Stimulated activated CD4-positive, alpha-beta T cell treated with anti-CD3 and anti-CD28 coated beads, TNF-alpha, amount 100 ng/mL, for 48 hours (primary cell): ENCODE results near the gene B4GALT5.
A peak's percentile ranks its signal among the peaks of the same experiment; 100 is the strongest.

Experiments used
- DNase-seq, 3 donors: peaks; one replicate each; pipeline ENCODE4 v3.0.0-alpha.2; 2020; ENCODE audit warnings: low read depth in 3 of 3

Gene B4GALT5

DNA sequence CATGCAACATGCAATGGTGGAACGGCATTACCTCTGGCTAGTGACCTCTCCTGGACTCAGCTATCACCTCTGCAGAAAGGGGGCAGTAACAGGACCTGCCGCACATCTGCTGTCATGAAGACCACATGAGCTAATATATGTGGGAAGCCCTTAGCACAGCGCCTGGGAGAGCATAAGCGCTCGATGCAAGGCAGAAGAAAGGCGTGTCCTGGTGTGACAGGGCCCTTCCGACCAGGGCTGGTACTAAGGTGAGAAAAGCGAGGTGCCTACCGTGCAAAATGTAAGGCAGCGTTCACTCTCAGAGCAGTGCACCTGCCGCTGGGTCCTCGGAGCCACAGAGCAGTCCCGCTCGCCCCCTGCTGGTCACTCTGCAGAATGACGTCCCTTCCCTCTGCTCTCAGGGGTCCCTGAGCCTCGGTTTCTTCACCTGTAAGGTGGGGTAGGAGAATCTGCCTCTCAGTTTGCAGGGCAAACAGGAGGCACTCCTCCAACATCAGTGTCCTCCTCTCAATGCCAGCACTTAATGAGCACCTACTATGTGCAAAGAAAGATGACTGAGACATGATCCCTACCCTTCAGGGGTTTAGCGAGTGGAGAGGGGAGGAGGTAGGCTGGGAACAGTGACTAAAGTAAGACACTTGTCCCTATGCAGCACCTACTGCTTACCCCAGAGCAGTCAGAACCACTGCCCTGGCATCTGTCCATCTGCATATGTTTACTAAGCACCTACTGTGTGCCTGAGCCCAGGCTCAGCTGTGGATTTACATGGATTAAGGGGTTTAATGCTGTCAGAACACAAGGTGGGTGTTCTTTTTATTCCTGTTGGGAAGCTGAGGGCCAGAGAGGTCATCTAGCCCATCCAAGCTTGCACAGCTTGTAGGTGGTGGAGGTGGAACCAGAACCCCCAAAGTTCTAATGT, 104.7 kb downstream of the B4GALT5 start:
- peak; percentile 61 to 69 (median 63) for DNase-seq

DNA sequence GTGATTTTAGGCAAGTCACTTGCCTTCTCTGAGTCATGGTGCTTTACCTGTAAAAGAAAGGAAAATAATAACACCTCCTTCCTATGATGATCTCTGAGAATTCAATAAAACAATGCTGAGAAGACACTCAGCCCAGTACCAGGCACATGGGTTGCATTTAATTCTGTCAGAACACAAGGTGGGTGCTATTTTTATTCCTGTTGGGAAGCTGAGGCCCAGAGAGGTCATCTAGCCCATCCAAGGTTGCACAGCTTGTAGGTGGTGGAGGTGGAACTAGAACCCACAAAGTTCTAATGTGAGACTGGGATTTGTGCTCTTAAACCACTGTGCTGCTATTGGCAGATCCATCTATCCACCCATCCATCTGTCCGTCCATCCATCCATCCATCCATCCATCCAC, 106.1 kb downstream of the B4GALT5 start:
- DNase-seq: no peak

DNA sequence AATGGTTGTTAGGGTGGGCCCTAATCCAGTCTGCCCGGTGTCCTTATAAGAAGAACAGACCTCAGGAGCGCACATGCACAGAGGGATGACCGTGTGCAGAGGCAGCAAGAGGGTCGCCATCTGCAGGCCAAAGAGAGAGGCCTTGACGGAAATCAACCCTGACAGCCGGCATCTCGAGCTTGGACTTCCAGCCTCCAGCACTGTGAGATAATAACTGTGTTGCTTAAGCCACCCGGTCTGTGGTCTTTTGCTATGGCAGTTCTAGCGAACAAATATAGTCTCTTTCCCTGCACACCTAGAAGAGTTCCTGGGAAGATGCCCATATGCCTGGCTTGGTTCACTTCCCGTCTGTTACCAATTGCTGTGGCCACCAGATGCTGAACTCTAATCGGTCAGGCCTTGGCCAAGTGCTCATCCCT, 110.5 kb downstream of the B4GALT5 start:
- DNase-seq: no peak

DNA sequence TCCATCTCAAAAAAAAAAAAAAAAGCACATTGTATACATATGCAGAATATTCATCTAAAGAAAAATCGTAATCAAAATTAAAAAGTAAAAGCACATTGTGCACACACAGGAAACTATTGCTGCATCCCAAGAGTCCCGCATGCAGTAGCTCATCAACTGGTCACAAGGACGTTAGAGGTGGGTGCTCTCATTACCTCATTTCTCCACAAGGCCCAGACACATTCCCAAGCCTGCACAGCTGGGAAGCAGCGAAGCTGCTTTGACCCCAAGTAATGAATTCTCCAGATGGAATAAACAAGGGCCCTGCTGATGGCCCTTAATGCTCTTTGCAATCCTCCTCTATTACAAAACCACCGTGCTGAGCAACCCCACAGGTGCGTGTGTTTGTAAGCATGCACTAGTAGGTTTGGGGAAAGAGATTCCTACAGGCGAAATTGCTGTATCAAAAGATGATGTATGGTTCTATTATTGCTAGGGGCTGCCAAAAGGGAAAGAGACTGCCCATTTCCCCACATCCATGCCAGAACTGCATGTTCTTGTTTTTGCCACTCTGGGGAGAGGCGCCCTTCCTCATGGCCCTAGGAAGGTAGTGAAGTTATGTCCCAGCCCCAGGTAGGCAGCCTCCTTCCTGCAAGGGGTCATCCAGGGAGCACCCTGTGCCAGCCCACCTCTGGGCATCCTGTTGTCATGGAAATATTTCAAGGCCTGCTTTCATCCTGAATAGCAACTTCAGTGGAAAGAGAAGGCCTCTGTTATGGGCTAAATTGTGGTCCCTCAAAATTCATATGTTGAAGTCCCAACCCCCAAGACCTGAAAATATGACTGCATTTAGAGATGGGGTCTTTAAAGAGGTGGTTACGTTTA, 111.1 kb downstream of the B4GALT5 start:
- no peak for DNase-seq

DNA sequence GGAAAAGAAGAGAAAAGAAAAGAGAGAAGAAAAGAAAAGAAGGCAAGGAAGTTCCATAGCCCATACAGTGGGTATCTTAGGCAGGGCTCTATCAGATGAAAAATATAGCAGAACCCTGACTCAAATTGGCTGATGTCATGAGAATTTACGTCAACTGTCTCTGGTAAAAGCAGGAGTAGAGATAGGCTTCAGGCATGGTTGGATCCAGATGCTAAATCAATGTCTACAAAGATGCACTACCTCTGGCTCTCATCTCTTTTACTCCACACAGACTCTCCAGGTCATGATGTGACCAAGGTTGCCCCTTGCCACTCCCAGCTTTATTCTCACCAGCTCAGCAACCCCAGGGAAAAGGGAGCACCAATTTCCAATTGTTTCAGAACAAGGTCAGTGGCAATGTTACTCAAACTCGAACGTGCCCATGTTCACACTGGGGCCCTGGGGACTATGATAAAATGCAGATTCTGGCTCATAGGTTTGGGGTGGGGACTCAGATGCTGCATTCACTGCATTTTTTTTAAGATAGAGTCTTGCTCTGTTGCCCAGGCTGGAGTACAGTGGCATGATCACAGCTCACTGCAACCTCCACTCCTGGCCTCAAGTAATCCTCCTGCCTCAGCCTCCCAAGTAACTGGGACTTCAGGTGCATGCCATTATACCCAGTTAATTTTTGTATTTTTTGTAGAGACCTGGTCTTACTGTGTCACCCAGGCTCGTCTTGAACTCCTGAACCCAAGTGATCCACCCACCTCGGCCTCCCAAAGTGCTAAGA, 112.3 kb downstream of the B4GALT5 start:
- no peak for DNase-seq

DNA sequence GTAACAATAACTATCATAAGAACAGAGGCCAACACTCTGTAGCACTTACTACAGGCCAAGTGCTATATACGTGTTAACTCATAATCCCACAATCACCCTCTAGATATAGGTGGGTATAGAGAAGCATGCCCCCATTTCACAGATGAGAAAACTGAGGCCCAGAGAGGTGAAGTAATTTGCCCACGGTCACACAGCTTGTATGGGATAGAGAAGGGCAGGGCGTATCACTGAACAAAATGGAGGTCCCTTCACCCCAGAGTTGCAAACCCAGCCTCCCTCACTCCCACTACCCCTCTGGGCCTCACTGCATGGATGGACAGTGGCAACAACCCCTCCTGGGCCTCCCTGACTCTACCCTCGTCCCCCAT, 113.9 kb downstream of the B4GALT5 start:
- DNase-seq: no peak

DNA sequence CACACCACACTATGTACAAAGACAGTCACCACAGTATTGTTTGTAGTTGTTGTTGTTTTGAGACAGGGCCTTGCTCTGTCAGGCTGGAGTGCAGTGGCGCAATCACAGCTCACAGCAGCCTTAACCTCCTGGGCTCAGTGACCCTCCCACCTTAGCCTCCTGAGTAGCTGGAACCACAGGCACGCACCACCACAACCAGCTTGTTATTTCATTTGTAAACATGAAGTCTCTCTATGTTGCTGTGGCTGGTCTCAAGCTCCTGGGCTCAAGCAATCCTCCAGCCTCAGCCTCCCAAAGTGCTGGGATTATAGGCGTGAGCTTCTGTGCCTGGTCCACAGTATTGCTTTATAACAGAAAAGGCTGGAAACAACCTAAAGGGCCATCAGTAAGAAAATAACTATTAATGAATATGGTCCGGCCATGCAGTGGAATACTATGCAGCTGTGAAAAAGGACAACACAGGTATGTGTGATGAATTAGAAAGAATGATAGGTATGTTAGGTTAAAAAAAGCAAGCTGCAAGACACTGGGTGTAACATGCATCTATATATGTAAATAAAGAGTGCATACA, 115.8 kb downstream of the B4GALT5 start:
- DNase-seq: no peak

DNA sequence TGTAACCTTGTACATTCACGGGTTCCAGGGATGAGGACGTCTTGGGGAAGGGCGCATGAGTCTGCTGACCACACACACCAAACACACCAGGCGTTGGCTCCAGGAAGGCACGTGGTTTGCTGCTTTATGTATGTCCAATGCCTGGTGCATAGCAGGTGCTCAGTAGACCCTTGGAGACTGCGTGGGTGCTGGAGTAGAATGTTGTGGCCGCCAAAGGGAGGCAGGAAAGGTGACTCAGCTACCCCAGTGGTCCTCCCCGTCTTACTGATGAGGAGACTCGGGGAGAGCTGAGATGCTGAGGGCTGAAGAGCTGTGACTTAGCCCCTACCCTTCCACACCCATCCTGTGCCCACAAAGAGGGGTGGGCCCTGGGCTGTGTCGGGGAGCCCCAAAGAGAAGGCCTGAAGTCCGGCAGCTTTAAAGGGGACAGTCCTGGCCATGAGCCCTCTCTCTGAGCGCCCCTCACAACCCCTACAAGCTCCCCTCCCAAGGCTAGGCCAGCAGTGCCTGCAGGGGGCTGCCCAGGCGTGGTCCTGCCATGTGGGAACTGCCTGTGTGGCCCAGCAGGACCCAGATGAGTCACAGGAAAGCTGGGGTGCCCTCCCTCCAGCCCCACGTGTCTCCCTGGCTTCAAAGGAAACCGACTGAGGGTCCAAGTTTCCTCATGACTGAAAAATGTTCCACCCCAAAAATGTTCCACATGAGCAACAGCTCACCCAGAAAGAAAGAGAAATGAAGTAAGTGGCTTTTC, 117.7 kb downstream of the B4GALT5 start:
- peak; percentile 66 to 86 (median 74) for DNase-seq

DNA sequence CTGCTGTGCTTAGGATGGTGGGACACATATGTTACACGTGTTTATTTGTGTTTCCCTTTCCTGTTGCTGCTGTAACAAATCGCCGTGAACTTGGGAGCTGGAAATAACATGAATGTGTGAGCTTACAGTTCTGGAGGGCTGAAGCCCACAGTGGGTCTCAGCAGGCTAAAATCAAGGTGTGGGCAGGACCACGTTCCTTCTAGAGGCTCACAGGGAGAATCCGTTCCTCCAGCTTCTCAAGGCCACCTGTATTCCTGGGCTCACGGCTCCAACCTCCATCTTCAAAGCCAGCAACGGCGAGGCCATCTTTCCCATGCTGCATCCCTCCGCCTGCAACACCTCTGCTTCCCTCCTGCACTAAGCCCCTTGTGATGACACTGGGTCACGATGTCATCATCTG, 118.3 kb downstream of the B4GALT5 start:
- DNase-seq: no peak

DNA sequence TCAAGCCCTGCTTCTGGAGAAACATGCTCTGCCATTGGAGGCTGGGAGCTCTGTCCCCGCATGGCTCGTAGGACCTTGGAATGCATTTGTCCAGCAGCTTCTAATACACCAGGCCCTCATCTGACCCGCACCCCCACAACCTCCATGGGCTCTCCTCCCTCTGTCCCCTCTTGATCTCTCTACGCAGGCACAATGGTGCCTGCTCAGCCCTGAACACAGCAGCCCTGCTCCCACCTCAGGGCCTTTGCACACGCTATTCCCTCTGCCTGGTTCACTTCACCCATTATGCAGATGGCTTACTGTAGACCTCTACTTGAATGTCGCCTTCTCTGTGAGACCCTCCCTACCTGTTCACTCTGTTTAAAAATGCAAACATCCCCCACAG, 118.8 kb downstream of the B4GALT5 start:
- DNase-seq: no peak

DNA sequence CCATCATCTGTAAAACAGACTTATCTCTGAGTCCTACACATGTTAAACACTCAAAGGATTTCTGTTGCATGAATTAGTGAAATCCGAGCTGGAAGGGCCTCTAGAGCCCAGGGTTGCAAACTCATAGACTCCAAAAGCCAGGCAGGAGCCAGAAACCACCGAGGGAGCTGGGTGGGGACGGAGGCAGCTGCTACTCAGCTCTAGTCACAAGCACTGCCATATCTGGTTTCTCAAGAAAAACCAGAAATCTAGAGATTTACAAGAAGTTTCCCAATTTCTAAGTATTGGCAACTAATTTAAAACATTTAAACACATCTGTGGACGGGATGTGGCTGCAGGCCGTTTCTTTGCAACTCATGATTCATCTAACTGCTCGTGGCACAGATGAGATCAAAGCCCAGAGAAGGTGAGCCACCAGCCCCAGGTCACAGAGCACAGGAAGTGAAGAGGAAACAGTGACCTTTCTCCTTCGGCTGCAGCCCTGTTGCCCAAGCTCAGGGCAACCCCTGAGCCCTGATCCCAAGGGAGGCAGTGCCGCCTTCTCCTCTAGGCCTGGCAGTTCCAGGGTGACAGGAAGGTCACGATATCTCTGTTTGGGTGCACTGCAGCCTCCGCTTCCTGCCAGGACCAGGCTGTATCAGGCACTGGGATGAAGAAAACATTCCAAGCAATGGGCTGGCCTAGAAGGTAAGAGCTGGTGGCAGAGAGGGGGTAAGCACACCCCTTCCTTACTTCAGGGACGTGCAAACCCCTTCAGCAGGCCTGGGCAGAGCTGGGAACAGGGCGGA, 119.3 kb downstream of the B4GALT5 start:
- peak; percentile 58 to 81 (median 64) for DNase-seq

DNA sequence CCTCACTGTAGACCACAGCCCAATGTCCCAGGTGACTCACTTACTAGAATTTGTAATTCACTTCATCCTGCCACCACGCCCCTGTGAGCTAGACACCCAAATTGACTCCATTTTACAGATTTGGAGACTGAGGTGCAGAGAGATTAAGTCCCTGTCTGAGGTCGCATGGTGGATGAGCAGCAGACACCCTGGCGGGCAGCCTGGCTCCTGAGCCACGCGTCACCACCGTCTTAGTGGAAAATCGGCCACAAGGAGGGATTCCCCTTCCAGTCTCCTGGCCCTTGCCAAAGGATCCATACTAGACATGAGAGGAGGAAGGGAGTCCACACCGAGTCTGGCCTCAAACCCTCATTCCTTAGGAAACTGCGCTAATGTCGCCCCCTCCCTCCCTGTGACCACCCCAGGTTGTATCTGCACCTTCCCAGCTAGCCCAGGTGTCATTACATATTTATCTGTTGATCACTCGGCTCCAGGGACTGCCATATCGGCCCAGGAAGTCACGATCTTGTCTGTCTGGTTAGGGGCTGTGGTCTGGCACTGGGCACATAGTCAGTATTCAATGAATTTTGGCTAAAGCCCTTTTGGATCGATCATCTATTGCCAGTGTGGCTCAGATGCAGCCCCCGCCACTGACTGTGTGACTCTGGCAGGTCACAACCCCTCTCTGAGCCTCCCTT, 120.1 kb downstream of the B4GALT5 start:
- DNase-seq: peak in 2 of 3 donors; percentile 24 to 43

DNA sequence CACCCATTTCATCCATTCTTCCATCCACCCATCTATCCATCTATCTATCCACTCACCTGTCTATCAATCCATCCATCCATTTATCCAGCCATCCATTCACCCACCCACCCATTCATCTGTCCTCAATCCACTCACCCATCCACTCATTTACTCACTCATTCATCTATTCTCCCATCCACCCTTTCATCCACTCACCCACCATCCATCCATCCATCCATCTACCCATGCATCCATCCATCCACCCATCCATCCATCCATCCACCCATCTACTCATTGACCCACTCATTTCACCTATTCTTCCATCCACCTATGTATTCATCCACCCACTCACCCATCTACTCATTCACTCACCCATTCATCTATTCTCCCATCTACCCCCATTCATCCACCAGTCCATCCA, 121.6 kb downstream of the B4GALT5 start:
- no peak for DNase-seq

DNA sequence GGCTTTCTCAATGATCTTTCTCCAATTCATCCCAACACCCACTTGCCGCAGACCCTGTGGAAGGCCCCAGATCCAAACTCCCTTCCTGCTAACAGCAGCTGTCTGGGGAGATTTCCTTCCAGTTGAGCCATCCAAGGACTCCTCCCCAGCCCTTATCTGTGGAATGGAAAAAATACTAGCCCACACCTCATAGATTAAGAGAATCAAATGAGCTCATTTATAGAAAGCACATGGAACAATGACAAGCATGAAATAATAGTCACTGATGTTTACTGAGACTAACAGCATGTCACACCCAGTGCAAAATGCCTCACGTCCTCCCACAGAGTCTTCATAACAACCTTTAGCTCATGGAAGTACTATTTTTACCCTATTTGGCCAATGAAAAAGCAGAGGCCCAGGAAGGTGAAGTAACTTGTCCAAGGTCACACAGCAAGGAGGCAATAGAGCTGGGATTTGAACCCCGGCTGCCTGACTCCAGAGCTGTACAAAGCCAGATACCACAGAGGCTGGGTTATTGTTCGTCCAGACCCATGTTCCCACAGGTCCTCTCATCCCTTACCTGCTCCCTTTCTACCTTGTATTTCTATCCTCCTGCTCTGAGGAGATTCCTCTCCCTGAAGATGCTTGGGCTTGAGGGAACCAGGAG, 122.3 kb downstream of the B4GALT5 start:
- peak in 1 of 3 donors; percentile 47 for DNase-seq

DNA sequence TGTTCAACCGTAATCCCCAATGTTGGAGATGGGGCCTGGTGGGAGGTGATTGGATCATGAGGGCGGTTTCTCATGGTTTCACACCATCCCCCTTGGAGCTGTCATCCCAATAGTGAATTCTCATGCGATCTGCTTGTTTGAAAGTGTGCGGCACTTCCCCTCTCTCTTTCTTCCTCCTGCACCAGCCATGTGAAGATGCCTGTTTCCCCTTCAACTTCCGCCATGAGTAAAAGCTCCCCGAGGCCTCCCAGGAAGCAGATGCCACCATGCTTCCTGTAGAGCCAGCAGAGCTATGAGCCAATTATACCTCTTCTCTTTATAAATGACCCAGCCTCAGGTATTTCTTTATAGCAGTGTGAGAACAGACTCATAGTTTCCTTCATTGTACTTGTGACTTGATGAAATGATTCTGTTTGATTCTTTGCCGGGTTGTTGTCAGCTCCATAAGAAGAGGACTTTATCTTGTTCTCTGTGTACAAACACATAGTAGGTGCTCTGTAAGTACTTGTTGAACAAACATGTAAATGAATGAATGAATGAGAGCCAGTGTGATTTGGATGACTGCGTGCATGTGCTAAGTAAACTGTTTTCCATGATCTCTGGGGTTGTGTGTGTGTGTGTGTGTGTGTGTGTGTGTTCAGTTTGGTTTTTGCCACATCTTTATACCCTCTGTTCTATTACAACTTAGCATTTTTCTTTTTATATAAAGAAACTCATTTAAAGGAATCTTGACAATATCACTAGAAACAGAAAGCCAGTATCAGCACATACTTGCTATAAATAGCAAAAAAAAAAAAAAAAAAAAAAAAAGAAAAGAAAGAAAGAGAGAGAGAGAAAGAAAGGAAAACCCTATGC, 123.3 kb downstream of the B4GALT5 start:
- DNase-seq: no peak

DNA sequence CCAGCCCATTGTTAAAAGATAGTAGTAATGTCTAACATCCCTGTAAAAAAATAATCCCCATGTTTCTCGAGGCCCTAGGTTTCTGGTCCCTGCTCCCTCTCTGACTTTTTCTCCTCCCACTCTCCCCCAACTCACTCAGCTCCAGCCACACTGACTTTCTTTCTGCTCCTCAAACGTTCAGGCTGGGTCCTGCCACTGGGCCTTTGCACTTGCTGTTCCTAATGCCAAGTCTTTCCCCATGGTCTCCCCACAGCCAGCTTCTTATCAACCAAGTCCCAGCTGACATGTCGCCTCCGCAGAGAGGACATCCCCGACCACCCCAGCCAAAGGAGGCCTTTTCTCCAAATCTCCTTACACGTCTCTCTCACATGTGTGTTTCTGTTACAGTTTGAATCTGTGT, 123.9 kb downstream of the B4GALT5 start:
- DNase-seq: no peak

DNA sequence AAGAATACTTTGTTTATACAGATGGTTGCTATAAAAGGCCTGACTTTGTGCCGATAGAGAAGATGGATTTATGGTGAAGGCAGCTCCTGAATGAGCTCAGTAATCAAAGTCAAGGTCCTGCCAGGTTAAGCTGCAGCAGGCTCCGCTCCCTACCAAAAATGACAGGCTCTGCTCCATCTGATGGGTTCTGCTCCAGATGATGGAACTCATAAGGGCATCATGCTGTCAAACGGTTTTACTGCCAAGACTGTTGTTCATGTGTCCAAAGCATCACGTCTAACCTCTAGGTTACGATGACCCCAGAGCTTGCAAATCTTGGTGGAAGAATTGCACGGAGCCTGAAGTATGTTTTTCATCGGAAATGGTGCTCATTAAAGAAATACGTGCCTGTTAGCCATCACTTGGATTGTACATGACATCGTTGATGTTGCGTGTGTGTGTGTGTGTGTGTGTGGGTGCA, 126.5 kb downstream of the B4GALT5 start:
- no peak for DNase-seq
